ENCODE data around the gene RABL2B. TPM values are rescaled to one million over a fixed set of nuclear protein-coding genes. Genes with fewer than 3 reads are reported as not detected.
"Not testable (repeated sequence)": the region's sequence is repeated elsewhere in the genome, so short reads cannot be mapped to it uniquely, and the experiment has no call there.

The RABL2B gene
- total RNA-seq, result 10 to 100 TPM; 10.6 to 18.5 TPM

- TF ChIP-seq POLR2A (IDR thresholded peaks at IDR 0.05) (peak; percentile 25 to 60 (median 55)), CTCF (IDR thresholded peaks at IDR 0.05) (peak in 1 of 7 experiments; percentile 8)
- DNase-seq, result peak; percentile 89 to 92 (median 90)
- Histone ChIP-seq H3K4me3 (peak within 1 kb of the TSS in 1 of 2 donors; percentile 50), H3K27ac (peak within 1 kb of the TSS in 1 of 4 donors; percentile 37)
- ATAC-seq, result peak; percentile 100
- H3K36me3 ChIP-seq (replicated peaks in 1 of 2; ENCODE audit: insufficient read depth in 1 of 2, low read depth in 2 of 2); H3K9me3 ChIP-seq; H3K4me1 ChIP-seq; H3K27me3 ChIP-seq; intact Hi-C loops (cut with DNase I): not testable (repeated sequence)
- 0% methylated on average over 53 of the region's 77 CpGs; no CpG with 5 or more reads in 1 of the 2 donors for WGBS, 2 donors
Measured at GRCh38 chr22:50783033-50783879, at the start of gene RABL2B. Gene RABL2B, minus strand, starts transcription at chr22:50783636. Its CDS starts 1,342 bp downstream, at chr22:50782294.

- H3K36me3 ChIP-seq (replicated peaks in 1 of 2; ENCODE audit: insufficient read depth in 1 of 2, low read depth in 2 of 2); H3K4me3 ChIP-seq; H3K4me1 ChIP-seq; H3K27me3 ChIP-seq; intact Hi-C loops (cut with DNase I); H3K27ac ChIP-seq; H3K9me3 ChIP-seq; ATAC-seq; DNase-seq: not testable (repeated sequence)
- WGBS, 2 donors, result 75% methylated on average over 3 of the region's 5 CpGs; no CpG with 5 or more reads in 1 of the 2 donors
Measured at GRCh38 chr22:50786936-50787335, 3.5 kb upstream of the RABL2B start.

- intact Hi-C loops (cut with DNase I); H3K27ac ChIP-seq; H3K4me3 ChIP-seq; H3K4me1 ChIP-seq; H3K9me3 ChIP-seq; H3K36me3 ChIP-seq (replicated peaks in 1 of 2; ENCODE audit: insufficient read depth in 1 of 2, low read depth in 2 of 2); H3K27me3 ChIP-seq; ATAC-seq; DNase-seq: not testable (repeated sequence)
- 75 to 91% methylated on average over 5 of the region's 5 CpGs for WGBS, 2 donors
Measured at GRCh38 chr22:50785289-50785688, 1.9 kb upstream of the RABL2B start.

GRCh38 chr22:50783880-50784276 is 442 bp upstream of the RABL2B start:
- H3K27me3 ChIP-seq; intact Hi-C loops (cut with DNase I); H3K36me3 ChIP-seq (replicated peaks in 1 of 2; ENCODE audit: insufficient read depth in 1 of 2, low read depth in 2 of 2); H3K9me3 ChIP-seq; DNase-seq; H3K4me1 ChIP-seq: not testable (repeated sequence)
- Histone ChIP-seq H3K27ac (peak overlapping the region in 1 of 4 donors; percentile 37), H3K4me3 (peak overlapping the region in 1 of 2 donors; percentile 15)
- peak; percentile 20 for ATAC-seq
- 1% methylated on average over 11 of the region's 16 CpGs; no CpG with 5 or more reads in 1 of the 2 donors for WGBS, 2 donors

GRCh38 chr22:50782253-50782652 is 1.2 kb downstream of the RABL2B start:
- WGBS, 2 donors, result 86 to 90% methylated on average over 2 of the region's 3 CpGs
- H3K4me3 ChIP-seq, result not testable (repeated sequence)

GRCh38 chr22:50780244-50780643 is 3.2 kb downstream of the RABL2B start:
- H3K4me1 ChIP-seq; H3K4me3 ChIP-seq; H3K9me3 ChIP-seq; intact Hi-C loops (cut with DNase I); H3K27me3 ChIP-seq; ATAC-seq; DNase-seq; H3K27ac ChIP-seq; H3K36me3 ChIP-seq (replicated peaks in 1 of 2; ENCODE audit: insufficient read depth in 1 of 2, low read depth in 2 of 2): not testable (repeated sequence)
- 86% methylated on average over 4 of the region's 4 CpGs for WGBS, 2 donors

More at GRCh38 chr22:50782253-50782652, 1.2 kb downstream of the RABL2B start:
- H3K9me3 ChIP-seq; H3K27me3 ChIP-seq; H3K4me1 ChIP-seq; intact Hi-C loops (cut with DNase I); DNase-seq; ATAC-seq; H3K27ac ChIP-seq; H3K36me3 ChIP-seq (replicated peaks in 1 of 2; ENCODE audit: insufficient read depth in 1 of 2, low read depth in 2 of 2): not testable (repeated sequence)

- H3K4me3 ChIP-seq; H3K9me3 ChIP-seq; ATAC-seq; H3K4me1 ChIP-seq; H3K27ac ChIP-seq; H3K27me3 ChIP-seq; H3K36me3 ChIP-seq (replicated peaks in 1 of 2; ENCODE audit: insufficient read depth in 1 of 2, low read depth in 2 of 2); intact Hi-C loops (cut with DNase I); DNase-seq: not testable (repeated sequence)
- WGBS, 2 donors, result 83 to 88% methylated on average over 5 of the region's 5 CpGs
Measured at GRCh38 chr22:50777631-50778030, 5.8 kb downstream of the RABL2B start.

Measured in body of pancreas (tissue), 4 donors.